ENCODE data around the gene AGPAT3. TPM values are rescaled to one million over a fixed set of nuclear protein-coding genes. Genes with fewer than 3 reads are reported as not detected.

Gene AGPAT3
- total RNA-seq, 2 donors from 2014 or later = 31.3 to 53.5 TPM

DNA sequence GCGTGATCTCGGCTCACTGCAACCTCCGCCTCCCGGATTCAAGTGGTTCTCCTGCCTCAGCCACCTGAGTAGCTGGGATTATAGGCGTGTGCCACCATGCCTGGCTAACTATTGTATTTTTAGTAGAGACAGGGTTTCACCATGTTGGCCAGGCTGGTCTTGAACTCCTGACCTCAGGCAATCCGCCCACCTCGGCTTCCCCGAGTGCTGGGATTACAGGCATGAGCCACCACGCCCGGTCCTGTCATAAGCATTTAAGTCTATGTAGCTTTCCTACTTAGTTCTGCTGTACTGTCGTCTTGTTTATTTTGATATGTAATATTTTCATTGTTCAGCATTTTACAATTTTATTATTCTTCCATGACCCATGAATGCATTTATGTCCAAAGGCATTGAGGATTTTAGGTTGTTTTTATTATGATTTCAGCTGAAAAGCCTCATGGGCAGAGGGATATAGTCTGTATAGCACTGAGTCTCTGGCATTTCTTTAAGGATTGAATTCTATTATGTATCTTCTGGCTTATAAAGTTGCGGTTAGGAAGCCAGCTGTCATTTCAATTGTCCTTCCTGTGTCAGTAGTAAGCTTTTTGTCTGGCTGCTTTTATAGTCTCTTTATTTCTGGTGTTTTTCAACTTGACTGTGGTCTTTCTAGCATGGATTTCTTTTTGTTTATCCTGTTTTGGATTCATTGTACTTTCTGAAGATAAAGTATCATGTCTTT is 9.2 kb downstream of the AGPAT3 start:
- intact Hi-C loops (cut with DNase I) = no loop called here
- whole genome bisulfite sequencing = 49% methylated on average over 12 of the region's 12 CpGs
- no peak for DNase-seq (ENCODE audit: low spot score)
- Histone ChIP-seq H3K27me3 (replicated peaks; ENCODE audit: insufficient read depth) (no peaks in the 10 kb centered on the region), H3K4me3 (no peak overlapping the region), H3K27ac (no peak overlapping the region), H3K9me3 (no peaks in the 10 kb centered on the region), H3K36me3 (no peaks in the 10 kb centered on the region), H3K4me1 (replicated peaks) (no peaks in the 10 kb centered on the region)
- no peak for TF ChIP-seq CTCF (IDR thresholded peaks at IDR 0.05)
- TF ChIP-seq POLR2A (IDR thresholded peaks at IDR 0.05) = no peak
- TF ChIP-seq POLR2AphosphoS5 (IDR thresholded peaks at IDR 0.05) = no peak

DNA sequence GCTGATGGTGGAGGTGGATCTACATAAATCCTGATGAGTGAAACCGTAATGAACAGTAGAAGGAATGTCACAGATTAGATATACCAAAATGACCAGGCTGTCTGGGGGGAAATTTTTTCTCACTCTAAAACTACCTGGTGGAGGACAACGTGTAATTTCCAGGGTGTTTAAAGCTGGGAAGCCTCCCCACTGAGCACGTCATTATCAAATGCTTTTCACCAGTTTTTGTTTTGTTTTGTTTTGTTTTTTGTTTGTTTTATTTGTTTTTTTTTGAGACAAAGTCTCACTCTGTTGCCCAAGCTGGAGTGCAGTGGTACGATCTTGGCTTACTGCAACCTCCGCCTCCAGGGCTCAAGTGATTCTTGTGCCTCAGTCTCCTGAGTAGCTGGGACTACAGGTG is 11.6 kb downstream of the AGPAT3 start:
- no peaks in the 10 kb centered on the region for H3K4me1 ChIP-seq (replicated peaks)
- intact Hi-C loops (cut with DNase I) = no loop called here
- WGBS = 92% methylated on average over 5 of the region's 5 CpGs
- no peaks in the 10 kb centered on the region for H3K27me3 ChIP-seq (replicated peaks; ENCODE audit: insufficient read depth)
- no peak overlapping the region for H3K27ac ChIP-seq
- DNase-seq (ENCODE audit: low spot score) = no peak
- no peaks in the 10 kb centered on the region for H3K36me3 ChIP-seq
- H3K9me3 ChIP-seq = no peaks in the 10 kb centered on the region
- no peak for TF ChIP-seq POLR2A (IDR thresholded peaks at IDR 0.05)
- no peak for TF ChIP-seq CTCF (IDR thresholded peaks at IDR 0.05)
- TF ChIP-seq POLR2AphosphoS5 (IDR thresholded peaks at IDR 0.05) = no peak
- no peak overlapping the region for H3K4me3 ChIP-seq

DNA sequence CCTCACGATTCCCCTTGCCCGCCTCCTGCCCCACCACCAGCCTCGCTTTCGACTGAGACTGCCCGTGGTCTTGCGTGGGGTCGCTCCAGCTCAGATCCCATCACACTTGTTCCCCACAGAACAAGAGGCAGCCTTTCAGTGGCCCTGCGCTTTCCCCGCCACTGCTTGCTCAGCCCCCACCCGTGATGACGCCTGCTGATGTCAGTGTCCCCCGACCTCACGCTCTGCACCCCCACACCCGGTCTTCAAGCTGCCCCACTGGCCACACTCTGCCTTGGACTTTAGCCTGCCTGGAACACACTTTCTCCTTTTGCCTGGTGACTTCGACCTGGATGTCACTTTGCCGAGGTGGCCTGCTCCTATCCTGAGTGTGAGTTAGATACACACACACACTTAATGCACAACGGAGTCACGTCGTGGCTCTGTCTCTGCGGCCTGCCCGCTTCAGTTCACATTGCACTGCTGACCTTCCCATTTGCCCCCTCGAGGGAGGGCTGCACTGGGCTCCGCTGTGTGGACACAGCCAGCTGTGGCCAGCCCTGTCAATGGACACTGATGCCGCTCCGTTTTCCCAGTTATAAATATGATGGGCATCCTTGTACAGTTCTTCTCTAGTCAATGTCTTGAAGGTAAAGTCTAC is 13.0 kb downstream of the AGPAT3 start:
- no peak for TF ChIP-seq CTCF (IDR thresholded peaks at IDR 0.05)
- TF ChIP-seq POLR2A (IDR thresholded peaks at IDR 0.05) = no peak
- no peak for TF ChIP-seq POLR2AphosphoS5 (IDR thresholded peaks at IDR 0.05)
- no peak for DNase-seq (ENCODE audit: low spot score)
- H3K4me1 ChIP-seq (replicated peaks) = no peaks in the 10 kb centered on the region
- WGBS = 92% methylated on average over 25 of the region's 25 CpGs
- intact Hi-C loops (cut with DNase I) = no loop called here
- H3K9me3 ChIP-seq = no peaks in the 10 kb centered on the region
- no peaks in the 10 kb centered on the region for H3K36me3 ChIP-seq
- H3K27ac ChIP-seq = no peak overlapping the region
- no peak overlapping the region for H3K4me3 ChIP-seq
- H3K27me3 ChIP-seq (replicated peaks; ENCODE audit: insufficient read depth) = no peaks in the 10 kb centered on the region

DNA sequence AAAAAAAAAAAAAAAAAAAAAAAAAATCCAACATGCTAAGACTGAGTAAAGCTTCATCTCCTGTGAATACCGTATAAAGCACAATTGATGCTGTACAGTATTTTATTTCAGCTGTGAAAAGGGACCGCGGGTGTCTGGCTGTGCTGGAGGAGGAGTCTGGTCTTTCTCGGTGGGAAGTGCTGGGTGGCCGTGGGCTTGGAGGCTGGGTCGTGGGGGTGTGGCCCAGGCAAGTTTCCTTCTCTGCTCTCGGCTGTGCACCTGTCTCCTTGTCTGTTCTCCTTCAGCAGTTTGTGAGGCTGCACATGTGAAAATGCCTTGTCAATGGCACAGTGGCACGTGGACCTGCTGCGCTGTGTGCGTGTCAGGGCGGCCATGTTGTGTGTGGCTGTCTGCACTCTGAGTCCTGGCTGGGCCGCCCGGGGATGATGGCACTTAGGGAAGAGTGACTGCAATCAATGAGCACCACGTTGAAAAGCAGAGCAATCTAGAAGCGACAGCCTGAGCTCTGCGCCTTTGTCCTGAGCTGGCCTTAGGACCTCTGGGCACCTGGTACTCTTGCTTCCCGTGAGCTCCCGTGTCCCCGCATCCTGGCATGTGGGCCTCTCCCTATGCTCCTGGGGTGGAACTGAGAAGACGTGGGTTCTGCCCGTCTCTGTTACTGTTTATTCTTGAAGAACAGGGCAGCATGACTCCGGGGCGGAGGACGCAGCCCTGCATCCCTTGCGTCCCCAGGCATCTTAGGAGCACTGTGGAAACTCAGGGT is 14.5 kb downstream of the AGPAT3 start:
- Histone ChIP-seq H3K36me3 (no peaks in the 10 kb centered on the region), H3K4me3 (no peak overlapping the region), H3K9me3 (no peaks in the 10 kb centered on the region), H3K27ac (peak overlapping the region in 1 of 2 donors; percentile 24), H3K27me3 (replicated peaks; ENCODE audit: insufficient read depth) (no peaks in the 10 kb centered on the region), H3K4me1 (replicated peaks) (no peaks in the 10 kb centered on the region)
- 68% methylated on average over 25 of the region's 25 CpGs for WGBS
- no peak for TF ChIP-seq POLR2AphosphoS5 (IDR thresholded peaks at IDR 0.05)
- no peak for TF ChIP-seq POLR2A (IDR thresholded peaks at IDR 0.05)
- no peak for TF ChIP-seq CTCF (IDR thresholded peaks at IDR 0.05)
- intact Hi-C loops (cut with DNase I) = no loop called here
- DNase-seq (ENCODE audit: low spot score) = no peak

Measured in prostate gland (tissue), 2 donors.